Natural killer cell treated with Interleukin-12 subunit alpha and Interleukin-12 subunit beta and Interleukin-15 and Interleukin-18, amount 100 ng/mL, for 72 hours (primary cell): ENCODE measurements around the gene KDM1A. TPM values are rescaled to one million over a fixed set of nuclear protein-coding genes. Genes with fewer than 3 reads are reported as not detected.
A peak's percentile ranks its signal among the peaks of the same experiment; 100 is the strongest.

Source experiments
- ATAC-seq, 2 donors: fragments of 150-1000 bp; cut with Tn5 transposase in 1 of 2; sonication (Bioruptor Pico), chemical (Tn5 transposase) in 1 of 2; 2 replicates each; pipeline ENCODE4 v1.10.0; 2021
- DNase-seq: peaks from one replicate; pipeline ENCODE4 v3.0.0; 2022; ENCODE audit warnings: low spot score
- H3K27ac Mint-ChIP-seq, 2 donors: 1 replicate in 1 of 2; 2 replicates in 1 of 2; pipeline ENCODE4 v1.8.0; 2022; ENCODE audit warnings: mixed read lengths in 2 of 2, mild to moderate bottlenecking in 1 of 2, moderate library complexity in 1 of 2
- H3K27me3 Mint-ChIP-seq, 2 donors: 1 replicate in 1 of 2; 2 replicates in 1 of 2; pipeline ENCODE4 v1.8.0; 2022; ENCODE audit warnings: mixed read lengths in 2 of 2
- H3K36me3 Mint-ChIP-seq: one replicate; pipeline ENCODE4 v1.8.0; 2022; ENCODE audit warnings: mixed read lengths
- H3K4me1 Mint-ChIP-seq, 2 donors: 1 replicate in 1 of 2; 2 replicates in 1 of 2; pipeline ENCODE4 v1.8.0; 2022; ENCODE audit warnings: low read depth in 2 of 2, mixed read lengths in 2 of 2, mild to moderate bottlenecking in 1 of 2
- H3K4me3 Mint-ChIP-seq: one replicate; pipeline ENCODE4 v1.8.0; 2022; ENCODE audit warnings: mixed read lengths
- H3K9me3 Mint-ChIP-seq: 2 replicates; pipeline ENCODE4 v1.8.0; 2022; ENCODE audit warnings: mixed read lengths
- total RNA-seq, 2 donors: library from RNA; stranded (reverse); gene quantifications; one replicate each; pipeline ENCODE4 v1.2.3, GENCODE V29; 2022

Gene KDM1A
- total RNA-seq, 2 donors from 2014 or later = 48.9 to 69.1 TPM

DNA sequence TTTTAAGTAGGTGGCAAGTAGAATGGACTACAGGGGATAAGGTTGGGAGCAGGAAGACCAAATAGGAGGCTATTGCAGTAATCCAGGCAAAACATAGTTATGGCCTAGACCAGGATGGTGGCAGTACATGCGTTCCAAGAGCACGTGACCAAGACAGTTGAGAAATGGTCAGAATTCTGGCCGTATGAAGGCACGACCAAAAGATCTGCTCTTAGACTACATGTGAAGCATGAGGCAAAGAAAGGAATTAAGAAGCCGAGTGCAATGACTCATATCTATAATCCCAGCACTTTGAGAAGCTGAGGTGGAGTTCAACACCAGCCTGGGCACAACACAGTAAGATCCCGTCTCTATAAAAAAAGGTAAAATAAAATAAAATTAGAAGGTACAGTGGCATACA, 78.0 kb downstream of the KDM1A start:
- ATAC-seq (no peak), DNase-seq (no peak)
- Mint-ChIP-seq H3K4me3 (no peak overlapping the region), H3K27ac (no peak overlapping the region), H3K36me3 (peaks cover 14% of the 10 kb centered on the region), H3K9me3 (no peaks in the 10 kb centered on the region), H3K4me1 (peaks cover 36 to 42% of the 10 kb centered on the region in 2 donors), H3K27me3 (no peaks in the 10 kb centered on the region)

DNA sequence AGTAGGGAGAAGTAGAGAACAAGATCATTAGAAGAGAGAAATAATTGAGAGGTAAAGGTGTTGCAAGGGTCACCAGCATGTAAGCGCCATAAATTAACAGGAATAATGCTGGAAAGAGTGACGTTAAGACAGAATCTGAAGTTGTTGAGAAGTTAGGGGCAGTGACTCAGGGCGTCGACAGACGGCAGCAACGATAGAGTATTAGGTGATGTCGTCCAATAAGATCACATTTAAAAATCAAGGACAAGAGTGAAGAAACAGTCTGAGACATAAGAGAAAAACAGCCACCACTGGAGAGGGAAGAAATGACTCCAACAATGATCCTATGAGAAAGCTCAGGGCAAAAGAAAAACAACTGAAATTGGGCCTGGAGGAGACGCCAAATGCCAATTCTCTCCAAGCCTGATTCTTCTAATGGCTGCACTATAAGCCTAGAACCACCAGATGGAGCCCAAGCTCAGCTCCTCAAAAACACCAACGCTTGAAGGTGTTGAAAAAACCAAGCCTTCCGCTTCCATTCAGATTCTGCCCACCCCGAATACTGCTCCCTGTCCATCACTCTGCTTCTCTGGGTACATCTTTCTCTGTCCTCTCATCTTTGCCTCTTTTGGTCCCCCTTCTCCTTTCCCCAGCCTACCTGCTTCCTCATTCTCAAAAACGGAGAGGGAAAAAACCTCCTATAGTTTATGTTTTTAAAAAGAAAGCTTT, 79.3 kb downstream of the KDM1A start:
- ATAC-seq = peak in 1 of 2 donors; percentile 45
- H3K36me3 Mint-ChIP-seq = peaks cover 6% of the 10 kb centered on the region
- H3K4me3 Mint-ChIP-seq = peak overlapping the region; percentile 17
- DNase-seq = peak; percentile 78
- peak overlapping the region; percentile 97 for H3K27ac Mint-ChIP-seq
- peaks cover 46 to 53% of the 10 kb centered on the region in 2 donors for H3K4me1 Mint-ChIP-seq
- H3K27me3 Mint-ChIP-seq = no peaks in the 10 kb centered on the region
- no peaks in the 10 kb centered on the region for H3K9me3 Mint-ChIP-seq

DNA sequence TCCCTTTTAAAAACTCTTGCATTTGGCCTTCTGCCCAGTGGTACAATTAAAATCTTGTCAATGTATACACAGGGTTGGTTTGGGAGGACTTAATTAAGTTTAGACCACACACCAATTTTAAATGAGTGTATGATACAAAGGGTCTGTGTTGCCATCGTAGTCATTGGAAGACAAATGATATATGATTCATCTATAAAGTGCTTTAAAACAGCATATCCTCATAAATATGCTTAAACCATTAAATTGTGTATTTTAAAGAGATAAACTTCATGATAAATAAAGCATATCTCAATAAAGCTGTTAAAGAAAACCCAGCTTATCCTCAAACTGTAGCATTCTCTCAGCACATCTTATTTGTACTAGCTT, 79.9 kb downstream of the KDM1A start:
- DNase-seq = no peak
- Mint-ChIP-seq H3K36me3 (peaks cover under 1% of the 10 kb centered on the region), H3K27ac (peak overlapping the region; percentile 97), H3K4me3 (peak overlapping the region; percentile 17), H3K4me1 (peaks cover 46 to 54% of the 10 kb centered on the region in 2 donors), H3K27me3 (no peaks in the 10 kb centered on the region), H3K9me3 (no peaks in the 10 kb centered on the region)
- no peak for ATAC-seq

DNA sequence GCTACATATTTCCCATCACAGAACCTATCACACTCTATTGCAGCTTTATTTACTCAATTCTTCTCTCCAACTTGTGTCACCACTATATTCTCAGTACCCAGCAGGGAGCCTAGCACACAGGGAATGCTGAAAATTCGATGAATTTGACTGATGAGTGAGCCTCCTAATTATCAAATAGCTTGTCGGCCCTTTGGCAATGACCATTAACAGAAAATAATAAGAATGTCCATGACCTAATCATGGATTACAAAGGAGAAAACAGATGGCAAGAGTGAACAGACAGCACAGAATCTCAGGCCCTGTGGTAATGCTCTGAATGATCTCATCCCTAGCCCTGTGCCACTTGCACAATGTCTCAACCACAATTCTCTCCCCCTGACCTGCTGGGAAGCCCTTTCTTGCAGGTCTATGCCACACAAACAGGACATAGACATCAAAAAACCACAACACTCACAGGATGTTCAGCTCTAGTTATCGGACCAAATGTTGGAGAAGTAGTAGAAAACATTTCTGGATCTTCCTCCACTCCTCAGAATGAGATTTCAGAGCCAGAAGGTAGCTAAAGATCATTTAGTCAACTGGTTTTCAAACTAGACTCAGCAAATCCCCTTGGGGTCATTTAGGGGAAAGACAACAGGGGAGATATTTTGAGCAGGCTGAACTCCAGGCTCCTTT, 80.9 kb downstream of the KDM1A start:
- Mint-ChIP-seq H3K36me3 (no peaks in the 10 kb centered on the region), H3K4me1 (peaks cover 49 to 65% of the 10 kb centered on the region in 2 donors), H3K27me3 (no peaks in the 10 kb centered on the region), H3K27ac (peak overlapping the region; percentile 97), H3K4me3 (peak overlapping the region; percentile 84), H3K9me3 (no peaks in the 10 kb centered on the region)
- ATAC-seq (peak; percentile 91 to 95), DNase-seq (peak; percentile 92)

DNA sequence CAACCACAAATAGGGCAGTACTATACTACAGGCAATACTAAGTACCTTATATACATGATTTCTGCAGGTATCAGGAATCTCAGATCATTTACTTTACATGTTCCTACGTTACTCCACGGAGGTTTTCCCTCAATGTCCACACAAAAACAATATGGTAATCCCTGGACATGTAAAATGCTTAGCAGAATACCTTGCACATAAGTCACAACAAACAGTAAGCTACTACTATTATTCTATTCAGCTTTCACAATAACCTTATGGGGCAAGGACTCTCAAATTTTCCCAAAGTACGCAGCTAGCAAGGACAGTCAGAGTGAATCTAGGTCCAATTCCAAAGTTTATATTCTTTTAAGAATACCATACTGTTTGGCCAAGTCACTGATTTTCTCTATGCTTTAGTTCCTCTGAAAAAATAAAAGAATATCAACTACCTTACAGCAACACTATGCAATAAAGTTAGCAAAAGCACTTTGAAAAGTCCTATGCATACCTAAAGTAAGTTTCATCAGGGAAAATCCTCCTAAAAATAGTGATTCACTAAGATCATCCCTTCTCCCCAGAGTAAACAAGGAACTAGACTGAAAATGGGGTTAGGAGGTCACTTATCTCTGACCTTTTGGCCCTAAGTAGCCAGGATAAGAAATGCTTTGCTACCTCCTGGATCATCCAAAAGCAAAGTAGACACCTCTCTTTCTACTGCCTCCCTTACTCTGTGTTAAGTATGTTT, 82.0 kb downstream of the KDM1A start:
- Mint-ChIP-seq H3K27ac (peak overlapping the region; percentile 97), H3K4me3 (peak overlapping the region; percentile 86), H3K27me3 (no peaks in the 10 kb centered on the region), H3K4me1 (peaks cover 49 to 72% of the 10 kb centered on the region in 2 donors), H3K36me3 (peaks cover 6% of the 10 kb centered on the region), H3K9me3 (no peaks in the 10 kb centered on the region)
- DNase-seq (no peak), ATAC-seq (no peak)

DNA sequence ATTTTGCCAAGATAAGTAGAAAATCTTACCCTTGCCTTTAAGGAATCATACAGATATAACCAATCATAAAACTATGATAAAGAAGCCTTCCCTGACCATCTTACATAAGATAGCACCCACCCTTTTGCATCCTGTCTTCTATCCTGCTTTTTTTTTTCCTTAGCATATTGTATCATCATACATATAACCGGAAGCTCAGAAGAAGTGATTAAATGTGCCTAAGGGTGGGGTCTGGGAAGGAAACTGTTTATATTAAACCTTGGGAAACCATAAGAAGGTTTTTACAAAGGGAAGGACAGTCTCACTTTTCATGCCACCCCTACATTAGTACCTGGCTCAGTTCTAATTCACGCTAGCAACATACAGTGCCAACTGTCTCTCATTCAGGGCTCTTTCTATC, 82.6 kb downstream of the KDM1A start:
- Mint-ChIP-seq H3K4me3 (peak overlapping the region; percentile 86), H3K36me3 (peaks cover 10% of the 10 kb centered on the region), H3K27me3 (no peaks in the 10 kb centered on the region), H3K27ac (peak overlapping the region; percentile 97), H3K4me1 (peaks cover 53 to 77% of the 10 kb centered on the region in 2 donors), H3K9me3 (no peaks in the 10 kb centered on the region)
- ATAC-seq (no peak), DNase-seq (no peak)

DNA sequence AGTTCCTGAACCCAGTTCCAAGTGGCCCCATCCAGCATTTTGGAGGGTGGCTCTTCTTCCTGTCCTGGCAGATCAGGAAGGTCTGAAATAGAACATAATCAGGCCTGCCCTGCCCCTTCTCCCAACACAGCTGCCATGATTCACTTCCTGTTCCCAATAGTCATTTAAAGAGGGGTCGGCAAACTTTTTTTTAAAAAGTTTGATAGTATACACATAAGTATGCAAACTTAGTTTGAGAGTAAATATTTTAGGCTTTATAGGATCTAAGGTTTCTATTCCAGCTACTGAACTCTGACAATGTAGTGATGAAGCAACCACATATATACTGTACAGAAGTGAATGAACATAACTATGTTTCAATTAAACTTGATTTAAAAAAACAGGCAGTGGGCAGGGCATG, 83.0 kb downstream of the KDM1A start:
- peak overlapping the region; percentile 86 for H3K4me3 Mint-ChIP-seq
- ATAC-seq = no peak
- H3K9me3 Mint-ChIP-seq = no peaks in the 10 kb centered on the region
- peaks cover 55 to 81% of the 10 kb centered on the region in 2 donors for H3K4me1 Mint-ChIP-seq
- no peak for DNase-seq
- peak overlapping the region; percentile 97 for H3K27ac Mint-ChIP-seq
- no peaks in the 10 kb centered on the region for H3K27me3 Mint-ChIP-seq
- H3K36me3 Mint-ChIP-seq = peaks cover 14% of the 10 kb centered on the region

DNA sequence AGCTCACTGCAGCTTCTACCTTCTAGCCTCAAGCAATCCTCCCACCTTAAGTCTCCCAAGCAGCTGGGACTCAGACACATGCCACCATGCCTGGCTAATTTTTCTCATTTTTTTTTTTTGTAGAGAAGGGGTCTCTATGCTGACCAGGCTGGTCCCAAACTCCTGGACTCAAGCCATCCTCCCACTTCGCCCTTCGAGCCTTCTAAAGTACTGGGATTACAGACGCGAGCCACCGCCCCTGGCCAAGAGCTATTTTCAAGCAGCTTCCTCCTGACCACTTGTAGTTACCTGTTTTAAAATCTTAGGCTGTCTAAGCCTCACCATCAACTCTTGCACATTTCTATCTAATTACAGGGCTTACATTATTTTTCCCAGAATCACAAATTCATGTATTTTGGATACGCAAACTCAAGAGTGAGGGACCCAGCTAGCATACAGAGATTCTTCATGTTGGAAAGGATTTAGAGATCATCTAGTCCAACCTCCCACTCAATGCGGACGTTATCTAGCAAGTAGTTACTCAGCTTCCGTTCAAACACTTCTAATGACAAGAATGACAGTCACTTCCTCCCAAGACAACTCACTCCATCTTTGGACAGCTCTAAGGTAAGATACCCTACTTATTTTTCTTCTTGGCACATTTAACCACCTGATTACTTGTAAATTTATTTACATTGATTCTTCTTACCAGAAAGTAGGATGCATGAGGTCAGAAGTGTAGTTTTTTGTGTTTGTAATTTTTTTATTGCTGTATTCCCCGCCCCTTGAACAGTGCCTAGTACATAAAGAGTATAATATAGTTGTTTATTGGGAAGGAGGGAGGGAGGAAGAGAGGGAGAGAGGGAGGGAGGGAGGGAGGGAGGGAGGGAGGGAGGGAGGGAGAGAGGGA, 84.0 kb downstream of the KDM1A start:
- Mint-ChIP-seq H3K4me1 (peaks cover 55 to 81% of the 10 kb centered on the region in 2 donors), H3K27me3 (no peaks in the 10 kb centered on the region), H3K9me3 (no peaks in the 10 kb centered on the region), H3K27ac (peak overlapping the region; percentile 97), H3K36me3 (peaks cover 21% of the 10 kb centered on the region), H3K4me3 (peak overlapping the region; percentile 86)
- ATAC-seq (peak; percentile 79 to 88), DNase-seq (peak; percentile 76)

DNA sequence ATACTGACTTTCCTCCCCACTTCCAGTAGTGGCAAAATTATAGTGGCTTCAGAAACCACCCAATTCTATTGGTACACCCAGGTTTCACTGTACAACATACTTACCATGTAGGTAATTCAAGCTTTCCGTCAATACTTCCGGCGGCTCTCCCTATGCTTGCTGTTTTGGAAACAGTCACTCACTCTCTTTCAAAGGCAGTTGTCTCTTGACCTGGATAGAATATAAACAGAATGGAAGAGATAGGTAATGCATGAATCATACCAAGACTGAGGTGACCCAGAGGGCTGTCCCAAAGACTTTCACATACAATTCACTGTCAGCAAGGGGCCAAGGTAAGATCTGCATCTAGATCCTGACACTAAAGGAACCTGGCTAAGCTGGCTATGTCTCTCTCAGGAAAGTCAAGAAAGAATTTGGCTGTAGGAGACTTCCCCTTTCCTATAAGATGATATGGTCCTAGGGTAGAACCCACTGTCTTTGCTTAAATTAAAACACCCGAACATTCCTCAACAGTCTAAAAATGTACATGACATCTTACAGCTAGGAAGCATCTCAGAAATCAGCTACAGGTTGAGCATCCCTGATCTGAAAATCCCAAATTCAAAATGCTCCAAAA, 89.8 kb downstream of the KDM1A start:
- DNase-seq = no peak
- Mint-ChIP-seq H3K27me3 (no peaks in the 10 kb centered on the region), H3K27ac (peak overlapping the region in 1 of 2 donors; percentile 86), H3K4me1 (peaks cover 54 to 80% of the 10 kb centered on the region in 2 donors), H3K4me3 (no peak overlapping the region), H3K36me3 (peaks cover 43% of the 10 kb centered on the region), H3K9me3 (no peaks in the 10 kb centered on the region)
- no peak for ATAC-seq

DNA sequence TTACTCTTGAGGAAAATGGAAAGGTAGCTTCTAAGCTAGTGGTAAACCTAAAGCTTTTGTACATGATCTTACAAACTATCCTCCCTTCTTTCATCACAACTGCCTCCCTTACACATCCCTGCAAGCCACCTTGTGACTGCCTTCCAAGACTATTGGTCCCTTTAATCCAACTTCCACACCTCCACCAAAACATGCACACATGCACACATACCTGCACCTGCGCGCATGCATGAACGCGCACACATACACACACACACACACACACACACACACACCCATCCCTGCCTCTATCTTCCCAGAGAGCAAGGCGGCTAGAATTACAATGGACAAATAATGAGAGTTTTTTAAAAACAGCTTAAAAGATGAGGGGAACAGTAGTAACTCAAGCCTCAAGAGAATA, 91.1 kb downstream of the KDM1A start:
- H3K27me3 Mint-ChIP-seq = no peaks in the 10 kb centered on the region
- peak overlapping the region; percentile 74 to 86 for H3K27ac Mint-ChIP-seq
- H3K4me1 Mint-ChIP-seq = peaks cover 60 to 81% of the 10 kb centered on the region in 2 donors
- H3K36me3 Mint-ChIP-seq = peaks cover 43% of the 10 kb centered on the region
- no peaks in the 10 kb centered on the region for H3K9me3 Mint-ChIP-seq
- DNase-seq (no peak), ATAC-seq (peak in 1 of 2 donors; percentile 3)
- peak overlapping the region; percentile 65 for H3K4me3 Mint-ChIP-seq

DNA sequence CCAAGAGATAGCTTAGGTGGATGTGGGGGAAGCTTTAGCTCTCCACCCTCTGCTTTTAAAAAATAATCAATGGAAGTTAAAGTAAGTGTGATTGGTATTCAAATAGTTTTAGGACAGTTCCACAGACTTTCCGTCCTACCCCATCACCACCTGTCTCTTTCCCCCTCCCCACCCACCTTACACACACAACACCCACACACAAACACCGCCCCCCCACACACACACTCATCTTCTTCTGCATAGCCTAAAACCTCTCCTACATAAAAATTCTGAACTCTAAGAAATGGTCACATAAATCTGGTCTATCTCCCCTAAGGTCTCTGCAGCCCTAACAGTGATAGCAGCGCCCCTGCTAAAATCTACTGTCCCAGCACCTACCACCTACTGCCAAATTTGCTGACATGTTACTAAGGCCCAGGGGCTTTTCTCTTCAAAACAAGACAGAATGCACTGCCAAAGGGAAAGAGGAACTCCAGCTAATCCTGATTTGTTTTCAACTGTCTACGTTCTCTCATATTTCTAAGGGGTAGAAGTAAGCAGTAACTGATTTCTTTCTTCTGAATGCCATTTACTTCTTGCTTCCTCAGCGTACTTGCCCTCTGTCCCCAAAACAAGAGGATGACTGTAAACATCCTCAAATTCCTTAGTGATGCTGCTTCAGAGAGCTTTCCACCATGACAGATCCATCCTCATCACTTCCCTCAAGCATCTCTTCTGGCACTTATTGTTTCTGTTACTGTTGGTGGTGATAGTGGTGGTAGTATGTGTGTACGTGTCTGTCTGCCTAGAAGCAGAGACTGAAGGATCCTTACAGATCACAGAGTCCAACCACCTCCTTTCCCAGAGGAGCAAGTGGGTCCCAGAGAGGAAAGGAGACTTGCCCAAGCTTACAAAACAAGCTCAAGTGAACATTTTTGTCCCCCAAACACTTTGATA, 92.6 kb downstream of the KDM1A start:
- peak overlapping the region; percentile 65 for H3K4me3 Mint-ChIP-seq
- no peaks in the 10 kb centered on the region for H3K9me3 Mint-ChIP-seq
- H3K27me3 Mint-ChIP-seq = no peaks in the 10 kb centered on the region
- no peak for DNase-seq
- no peak for ATAC-seq
- peaks cover 68 to 82% of the 10 kb centered on the region in 2 donors for H3K4me1 Mint-ChIP-seq
- H3K36me3 Mint-ChIP-seq = peaks cover 33% of the 10 kb centered on the region
- peak overlapping the region; percentile 74 to 86 for H3K27ac Mint-ChIP-seq

DNA sequence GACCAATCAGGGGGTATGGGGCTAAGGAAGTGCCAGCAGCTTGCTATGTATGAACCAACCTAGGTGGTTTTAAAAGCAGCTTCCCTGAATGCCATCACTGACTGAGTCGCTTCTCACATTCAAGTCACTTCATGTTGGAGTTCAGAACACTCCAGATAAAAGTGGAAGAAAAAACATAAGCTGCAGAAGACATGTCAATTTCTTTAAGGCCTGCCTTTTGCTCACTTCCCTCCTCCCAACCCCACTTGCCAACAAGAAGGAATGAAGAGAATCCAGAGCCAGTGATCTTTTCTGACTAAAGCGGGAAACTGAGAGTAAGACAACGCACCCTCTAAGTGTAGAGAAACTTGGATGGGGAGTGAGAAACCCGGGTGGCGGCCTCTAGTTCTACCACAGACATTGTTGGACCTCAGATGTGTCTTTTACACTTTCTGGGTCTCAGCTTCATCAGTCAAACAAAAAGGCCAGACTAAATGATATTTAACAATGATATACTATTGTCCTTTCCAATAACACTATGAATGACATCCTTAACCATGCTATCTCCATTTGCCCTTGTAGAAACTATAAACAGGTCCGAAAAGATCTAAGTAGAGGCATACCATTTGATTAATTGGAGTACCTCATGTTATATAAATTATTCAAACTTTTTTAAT, 95.3 kb downstream of the KDM1A start:
- no peak for ATAC-seq
- Mint-ChIP-seq H3K27me3 (no peaks in the 10 kb centered on the region), H3K36me3 (peaks cover 23% of the 10 kb centered on the region), H3K27ac (peak overlapping the region; percentile 64 to 86), H3K4me1 (peaks cover 70 to 80% of the 10 kb centered on the region in 2 donors), H3K4me3 (peak overlapping the region; percentile 15), H3K9me3 (no peaks in the 10 kb centered on the region)
- DNase-seq = no peak
